Astrocyte of the spinal cord (primary cell): ENCODE results near the gene SLC16A8.
A peak's percentile ranks its signal among the peaks of the same experiment; 100 is the strongest.

ENCODE experiments used
- DNase-seq: peaks from one replicate; pipeline ENCODE4 v3.0.0; 2011; ENCODE audit warnings: low read depth, low spot score
- H3K4me3 ChIP-seq: 2 replicates; pipeline ENCODE4 v1.5.1; 2011; ENCODE audit warnings: low read depth, mild to moderate bottlenecking, low read length, moderate library complexity
- in situ Hi-C: cut with HindIII; loops from 2 replicates; pipeline ENCODE4 v1.10.0; 2017; ENCODE audit warnings: low sequenced_read_pairs
- TF ChIP-seq, protein P1 (sequence below): IDR thresholded peaks from 2 replicates; pipeline ENCODE4 v1.5.1; 2012; ENCODE audit warnings: low read depth, mild to moderate bottlenecking, low read length, inconsistent platforms

Gene SLC16A8

DNA sequence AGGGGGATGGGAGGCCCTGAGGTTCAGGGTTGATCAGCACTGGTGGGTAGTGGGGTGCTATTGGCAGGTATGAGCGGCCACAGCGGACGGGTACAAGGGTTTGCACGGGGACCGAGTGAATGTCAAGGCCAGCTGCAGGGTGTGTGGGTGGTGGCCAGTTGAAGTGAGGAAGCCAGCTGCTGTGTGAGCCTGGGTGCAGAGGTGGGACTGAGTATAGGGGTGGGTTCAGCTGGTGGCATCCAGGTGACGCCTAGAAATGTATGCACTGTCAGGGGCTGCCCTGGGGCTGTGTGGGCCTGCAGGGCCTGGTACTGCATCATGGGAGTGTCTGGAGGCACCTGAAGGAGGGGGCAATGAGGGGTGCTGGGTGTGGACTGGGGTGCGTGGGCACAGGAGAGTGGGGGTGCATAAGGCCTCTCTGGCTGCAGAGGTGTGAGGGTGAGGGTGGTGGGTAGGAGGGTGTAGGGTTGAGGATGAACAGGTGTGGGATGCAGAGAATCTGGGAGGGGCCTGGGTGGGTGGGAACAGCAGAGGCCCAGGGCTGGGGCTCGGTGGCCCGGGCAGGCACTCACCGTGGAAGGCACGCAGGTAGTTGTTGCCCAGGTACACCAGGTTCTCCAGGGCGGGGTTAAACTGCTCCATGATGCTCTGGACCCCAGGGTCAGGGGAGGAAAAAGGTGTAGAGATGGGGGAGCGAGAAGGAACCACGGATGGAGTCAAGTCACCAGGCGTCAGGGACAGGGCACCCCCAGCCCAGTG, 24.8 kb upstream of the SLC16A8 start:
- TF ChIP-seq, protein P1, sequence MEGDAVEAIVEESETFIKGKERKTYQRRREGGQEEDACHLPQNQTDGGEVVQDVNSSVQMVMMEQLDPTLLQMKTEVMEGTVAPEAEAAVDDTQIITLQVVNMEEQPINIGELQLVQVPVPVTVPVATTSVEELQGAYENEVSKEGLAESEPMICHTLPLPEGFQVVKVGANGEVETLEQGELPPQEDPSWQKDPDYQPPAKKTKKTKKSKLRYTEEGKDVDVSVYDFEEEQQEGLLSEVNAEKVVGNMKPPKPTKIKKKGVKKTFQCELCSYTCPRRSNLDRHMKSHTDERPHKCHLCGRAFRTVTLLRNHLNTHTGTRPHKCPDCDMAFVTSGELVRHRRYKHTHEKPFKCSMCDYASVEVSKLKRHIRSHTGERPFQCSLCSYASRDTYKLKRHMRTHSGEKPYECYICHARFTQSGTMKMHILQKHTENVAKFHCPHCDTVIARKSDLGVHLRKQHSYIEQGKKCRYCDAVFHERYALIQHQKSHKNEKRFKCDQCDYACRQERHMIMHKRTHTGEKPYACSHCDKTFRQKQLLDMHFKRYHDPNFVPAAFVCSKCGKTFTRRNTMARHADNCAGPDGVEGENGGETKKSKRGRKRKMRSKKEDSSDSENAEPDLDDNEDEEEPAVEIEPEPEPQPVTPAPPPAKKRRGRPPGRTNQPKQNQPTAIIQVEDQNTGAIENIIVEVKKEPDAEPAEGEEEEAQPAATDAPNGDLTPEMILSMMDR: no peak
- H3K4me3 ChIP-seq: no peak overlapping the region
- no peak for DNase-seq
- in situ Hi-C loops: no loop called here

DNA sequence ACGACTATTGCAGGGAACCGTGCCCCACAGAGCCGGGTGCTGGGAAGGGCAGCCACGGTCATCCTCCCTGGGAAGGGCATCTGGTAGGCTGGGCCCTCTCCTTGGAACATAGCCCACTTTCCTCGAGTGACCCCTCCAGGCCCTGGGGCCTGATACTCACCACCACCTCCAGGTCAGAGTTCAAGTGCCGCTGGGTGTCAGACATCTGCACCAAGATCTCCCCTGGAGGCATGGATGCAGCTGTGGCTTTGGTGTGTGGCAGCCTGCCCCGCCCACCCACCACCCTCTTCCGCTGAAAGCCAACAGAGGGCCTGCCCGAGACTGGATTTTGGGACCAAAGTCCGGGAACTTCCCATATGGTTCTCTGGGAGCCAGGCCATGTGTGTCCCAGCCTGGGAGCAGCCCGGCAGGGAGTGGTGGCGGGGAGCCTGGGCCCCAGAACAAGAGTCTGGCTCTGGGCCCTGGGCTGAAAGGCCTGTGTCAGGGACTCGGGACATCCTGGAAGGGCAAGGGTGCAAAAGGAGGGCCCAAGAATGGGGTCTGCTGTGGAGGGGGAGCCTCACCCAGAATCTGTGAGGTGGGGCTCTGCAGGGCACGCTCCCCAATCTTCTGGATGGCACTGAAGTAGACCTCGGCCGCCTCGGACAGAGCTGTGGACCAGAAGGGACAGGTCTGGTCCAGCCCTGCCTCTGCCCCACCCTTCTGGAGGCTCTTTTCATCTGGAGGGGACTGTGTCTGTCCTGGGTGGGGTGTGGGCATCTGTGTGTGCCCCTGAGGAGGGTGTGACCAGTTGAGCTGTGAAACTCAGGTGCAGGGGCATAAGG, 23.9 kb upstream of the SLC16A8 start:
- H3K4me3 ChIP-seq: no peak overlapping the region
- in situ Hi-C loops: no loop called here
- no peak for DNase-seq
- TF ChIP-seq, protein P1: no peak

DNA sequence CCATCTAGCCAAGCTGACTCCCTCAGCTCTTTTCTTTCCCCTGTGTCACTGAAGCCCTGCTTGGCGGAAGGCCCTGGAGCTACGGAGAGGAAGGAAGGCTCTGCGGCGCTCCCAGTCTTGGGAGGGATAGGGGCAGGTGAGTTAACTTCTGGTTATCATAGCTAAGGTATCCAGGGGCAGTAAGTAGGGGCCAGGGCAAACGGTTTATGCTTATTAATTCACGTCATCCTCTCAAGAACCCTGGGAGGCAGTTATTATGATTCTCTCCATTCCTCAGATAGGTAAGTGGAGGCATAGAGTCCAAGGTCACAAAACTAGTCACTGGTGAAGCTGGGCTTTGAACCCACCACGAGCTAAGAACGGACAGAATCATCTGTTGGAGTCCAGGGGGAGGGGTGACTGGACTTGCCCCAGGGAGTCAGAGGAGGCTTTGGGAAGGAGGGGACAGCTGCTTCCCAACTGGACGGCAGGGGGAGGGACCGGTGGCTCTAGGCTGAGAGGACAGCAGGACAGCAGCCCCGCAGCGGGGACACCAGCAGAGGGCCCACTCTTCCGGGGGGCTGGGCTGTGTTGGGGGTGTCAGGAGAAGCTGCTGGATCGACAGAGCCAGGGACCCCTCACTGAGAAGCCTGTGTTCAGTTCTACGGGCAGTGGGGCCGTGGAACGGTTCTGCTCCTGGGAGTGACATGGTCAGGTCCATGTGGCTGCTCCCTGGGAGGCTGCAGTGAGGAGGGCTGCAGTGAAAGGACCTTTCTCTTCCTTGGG, 23.0 kb upstream of the SLC16A8 start:
- in situ Hi-C loops: no loop called here
- no peak for DNase-seq
- TF ChIP-seq, protein P1: no peak
- no peak overlapping the region for H3K4me3 ChIP-seq

DNA sequence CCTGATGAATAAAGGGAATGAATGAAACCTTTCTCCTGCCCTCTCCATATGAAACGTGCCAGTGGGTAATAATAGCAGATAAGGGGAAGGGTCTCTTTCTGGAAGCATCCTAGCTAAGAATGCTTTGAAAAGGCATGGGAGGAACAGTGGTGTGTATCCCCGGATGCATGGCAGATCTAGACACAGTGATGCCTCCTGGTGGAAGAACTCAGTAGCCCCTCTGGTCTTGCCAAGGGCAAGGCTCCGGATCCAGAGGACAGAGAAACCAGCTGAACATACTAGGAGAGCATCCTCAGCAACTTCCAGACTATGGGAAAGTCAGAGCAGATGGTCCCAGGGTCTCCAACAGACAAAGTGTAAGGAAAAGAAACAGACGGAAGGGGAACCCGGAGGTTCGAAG, 20.1 kb upstream of the SLC16A8 start:
- in situ Hi-C loops: no loop called here
- no peak overlapping the region for H3K4me3 ChIP-seq
- TF ChIP-seq, protein P1: peak; percentile 43
- DNase-seq: no peak

DNA sequence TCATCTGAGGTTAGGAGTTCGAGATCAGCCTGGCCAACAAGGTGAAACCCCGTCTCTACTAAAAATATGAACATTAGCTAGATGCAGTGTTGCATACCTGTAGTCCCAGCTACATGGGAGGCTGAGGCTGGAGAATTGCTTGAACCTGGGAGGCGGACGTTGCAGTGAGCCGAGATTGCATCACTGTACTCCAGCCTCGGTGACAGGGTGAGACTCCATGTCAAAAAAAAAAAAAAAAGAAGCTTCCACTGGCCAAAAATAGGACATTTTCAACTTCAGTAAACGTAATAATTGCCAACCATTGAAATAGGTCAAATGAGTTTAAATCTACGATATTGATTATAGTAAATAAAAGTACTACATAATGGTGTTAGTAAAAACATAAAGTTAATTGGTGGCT, 19.7 kb upstream of the SLC16A8 start:
- no peak for DNase-seq
- no peak overlapping the region for H3K4me3 ChIP-seq
- in situ Hi-C loops: no loop called here
- TF ChIP-seq, protein P1: no peak

DNA sequence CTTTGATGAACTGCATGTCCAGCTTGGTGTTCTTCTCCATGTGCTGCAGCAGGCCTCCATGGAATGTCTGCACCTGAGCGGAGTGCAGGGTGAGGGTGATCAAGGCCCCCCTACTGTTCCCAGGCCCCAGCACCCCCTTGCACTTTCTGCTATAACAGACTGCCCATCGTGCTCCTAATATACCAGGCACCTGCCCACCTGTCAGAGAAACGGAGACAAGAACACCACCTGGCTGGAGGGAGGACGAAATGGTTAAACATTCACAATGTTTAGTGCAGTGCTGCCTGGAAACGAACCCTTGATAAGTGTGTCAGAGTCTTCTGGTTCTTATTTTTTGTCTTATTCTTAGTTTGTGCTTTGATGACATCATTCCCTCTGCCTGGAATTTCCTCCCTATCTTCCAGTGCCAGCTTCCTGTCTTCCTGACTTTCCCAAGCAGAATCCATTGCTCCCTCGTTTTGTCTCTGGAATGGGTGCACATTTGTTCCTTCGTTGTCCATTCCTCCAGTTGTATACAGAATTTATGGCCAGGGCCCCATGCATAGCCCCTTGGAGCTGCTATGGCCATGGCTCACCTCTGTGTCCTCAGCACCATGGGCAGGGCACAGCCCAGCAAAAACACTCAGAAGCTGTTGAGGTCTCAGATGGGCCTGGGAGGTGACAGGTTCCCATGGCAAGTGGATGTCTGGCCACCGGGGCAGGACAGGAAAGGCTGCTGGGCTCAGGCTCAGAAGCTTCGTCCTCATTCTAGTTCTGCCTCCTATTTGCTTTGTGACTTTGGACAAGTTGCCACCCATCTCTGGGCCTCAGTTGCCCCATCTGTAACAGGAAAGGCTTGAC, 14.6 kb upstream of the SLC16A8 start:
- H3K4me3 ChIP-seq: no peak overlapping the region
- in situ Hi-C loops: no loop called here
- TF ChIP-seq, protein P1: no peak
- no peak for DNase-seq
